NCI-H526 (cell line): Measurements from ENCODE around the gene UGT1A5.
A peak's percentile ranks its signal among the peaks of the same experiment; 100 is the strongest.

Source experiments
- DNase-seq, 2 experiments: peaks; one replicate each; lab custom pipeline; 2025; lab: John Stamatoyannopoulos, UW

Gene UGT1A5

DNA sequence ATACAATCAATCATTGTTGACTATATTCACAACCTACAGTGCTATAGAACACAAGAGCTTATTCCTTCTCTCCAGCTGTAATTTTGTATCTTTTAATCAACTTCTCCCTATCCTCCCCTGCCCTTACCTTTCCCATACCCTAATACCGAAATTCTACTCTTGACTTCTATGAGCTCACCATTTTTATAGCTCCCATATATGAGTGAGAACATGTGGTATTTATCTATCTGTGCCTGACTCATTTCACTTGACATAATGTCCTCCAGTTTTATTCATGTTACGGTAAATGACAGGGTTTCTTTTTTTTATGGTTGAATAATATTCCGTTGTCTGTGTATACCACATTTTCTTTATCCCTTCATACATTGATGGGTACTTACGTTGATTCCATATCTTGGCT is 68.1 kb downstream of the UGT1A5 start:
- no peak for DNase-seq

DNA sequence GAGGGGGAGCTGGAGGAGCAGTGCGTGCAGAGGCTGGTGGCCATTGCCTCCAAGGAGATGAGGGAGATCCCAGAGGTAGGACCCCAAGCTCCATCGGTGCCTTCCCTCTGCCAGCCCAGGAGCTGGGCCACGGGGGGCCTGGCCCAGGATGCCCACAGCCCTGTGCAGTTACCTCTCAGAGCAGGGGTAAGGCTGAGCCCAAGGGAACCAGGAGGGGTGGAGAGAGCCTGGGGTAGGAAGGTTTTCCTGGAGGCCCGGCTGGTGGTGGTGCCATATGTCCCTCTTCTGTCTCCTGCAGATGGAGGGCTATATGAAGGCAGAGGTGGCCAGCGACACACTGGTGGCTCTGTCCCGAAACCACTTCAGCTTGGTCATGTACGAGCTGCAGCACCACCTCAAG is 76.8 kb downstream of the UGT1A5 start:
- DNase-seq = no peak

GRCh38 chr2:233791151-233791882 is 78.6 kb downstream of the UGT1A5 start:
- no peak for DNase-seq

DNA sequence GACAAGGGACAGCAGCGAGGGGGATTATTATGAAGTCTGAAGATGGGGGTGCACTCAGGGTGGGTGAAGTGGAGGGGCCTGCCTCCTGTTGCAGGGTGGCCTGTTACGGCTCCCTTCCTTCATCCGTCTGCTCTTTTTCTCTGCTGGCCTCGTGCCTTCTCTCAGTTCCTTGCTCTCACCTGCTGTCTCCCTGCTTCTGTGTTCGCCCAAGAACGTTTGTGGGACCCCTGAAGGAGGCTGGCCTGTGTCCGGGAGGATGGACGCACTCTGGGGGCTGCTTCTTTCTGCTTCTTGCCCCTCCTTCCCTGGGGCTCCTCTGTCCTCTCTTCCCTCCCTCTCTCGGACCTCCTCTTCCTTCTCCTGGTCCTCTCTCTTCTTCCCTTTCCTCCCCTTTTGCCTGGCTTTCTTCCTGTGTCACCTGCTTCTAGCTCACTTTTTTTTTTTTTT is 79.2 kb downstream of the UGT1A5 start:
- no peak for DNase-seq

DNA sequence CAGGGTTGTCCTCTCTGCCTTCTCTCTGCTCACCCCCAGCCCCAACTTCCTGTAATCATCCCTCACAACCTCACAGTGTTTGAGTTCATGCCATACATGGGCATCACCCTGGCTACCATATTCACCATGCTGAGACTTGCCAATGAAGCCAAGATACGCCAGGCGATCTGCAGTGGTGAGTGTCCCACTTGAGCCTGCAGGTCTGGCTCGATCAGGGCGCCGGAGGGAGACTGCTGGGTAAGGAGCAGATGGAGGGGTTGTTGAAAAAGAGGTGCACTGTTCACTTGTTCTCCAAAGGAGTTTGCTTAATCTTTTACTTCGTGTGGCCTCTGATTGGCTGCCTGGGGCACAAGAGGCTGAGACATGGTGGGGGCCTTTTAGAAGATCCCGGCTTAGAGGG is 80.0 kb downstream of the UGT1A5 start:
- no peak for DNase-seq

DNA sequence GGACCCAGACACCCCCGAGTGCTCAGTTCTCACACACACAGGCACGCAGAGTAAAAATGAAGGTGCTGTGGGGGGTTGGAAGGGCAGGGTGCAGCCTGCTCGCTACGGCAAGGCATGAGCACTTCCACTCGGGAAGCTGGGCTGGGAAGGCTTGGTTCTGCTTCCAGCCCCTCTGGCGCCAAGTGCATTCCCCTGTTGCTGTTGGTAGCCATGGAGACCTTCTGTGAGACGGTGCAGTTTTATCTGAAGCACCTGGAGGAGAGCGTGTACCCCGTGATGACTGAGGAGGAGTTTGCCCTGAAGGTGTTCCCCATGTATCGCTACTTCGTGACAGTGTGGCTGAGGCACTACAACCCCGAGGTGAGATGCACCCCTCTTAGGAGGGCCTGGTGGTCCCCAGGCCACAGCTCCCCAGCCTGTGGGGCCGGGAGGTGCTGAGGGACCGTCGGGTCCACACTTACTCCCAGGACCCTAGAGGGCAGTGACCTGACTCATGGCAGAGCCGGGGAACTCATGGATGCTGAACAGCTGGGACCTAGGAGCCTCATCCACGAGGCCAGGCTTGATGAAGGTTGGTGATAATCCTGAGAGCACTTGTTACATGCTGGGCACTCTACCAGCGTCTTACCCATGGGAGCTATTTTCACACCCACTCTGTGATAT is 80.9 kb downstream of the UGT1A5 start:
- peak in 1 of 2 experiments; percentile 12 for DNase-seq

GRCh38 chr2:233794128-233794658 is 81.5 kb downstream of the UGT1A5 start:
- DNase-seq = no peak

DNA sequence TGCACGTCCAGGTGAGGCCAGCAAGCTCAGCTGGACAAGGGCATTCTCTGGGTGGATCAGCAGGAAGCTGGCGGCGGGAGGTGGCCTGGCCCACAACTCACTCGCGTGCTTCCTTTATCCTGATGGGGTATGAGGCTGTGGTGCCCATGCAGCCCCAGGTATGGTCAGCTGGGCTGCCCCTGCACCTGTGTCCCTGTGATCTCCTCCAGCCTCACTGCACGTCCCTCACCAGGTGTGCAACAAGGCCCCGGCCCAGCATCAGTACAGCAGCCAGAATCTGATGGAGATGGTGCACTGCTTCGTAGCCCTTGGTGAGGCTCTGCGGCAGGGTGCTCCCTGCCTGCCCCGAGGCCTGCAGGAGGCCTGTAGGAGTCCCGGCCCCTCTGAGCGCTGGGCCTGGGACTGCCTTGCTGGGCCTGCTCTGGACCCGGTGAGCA is 83.0 kb downstream of the UGT1A5 start:
- no peak for DNase-seq

GRCh38 chr2:233796254-233796653 is 83.5 kb downstream of the UGT1A5 start:
- no peak for DNase-seq

DNA sequence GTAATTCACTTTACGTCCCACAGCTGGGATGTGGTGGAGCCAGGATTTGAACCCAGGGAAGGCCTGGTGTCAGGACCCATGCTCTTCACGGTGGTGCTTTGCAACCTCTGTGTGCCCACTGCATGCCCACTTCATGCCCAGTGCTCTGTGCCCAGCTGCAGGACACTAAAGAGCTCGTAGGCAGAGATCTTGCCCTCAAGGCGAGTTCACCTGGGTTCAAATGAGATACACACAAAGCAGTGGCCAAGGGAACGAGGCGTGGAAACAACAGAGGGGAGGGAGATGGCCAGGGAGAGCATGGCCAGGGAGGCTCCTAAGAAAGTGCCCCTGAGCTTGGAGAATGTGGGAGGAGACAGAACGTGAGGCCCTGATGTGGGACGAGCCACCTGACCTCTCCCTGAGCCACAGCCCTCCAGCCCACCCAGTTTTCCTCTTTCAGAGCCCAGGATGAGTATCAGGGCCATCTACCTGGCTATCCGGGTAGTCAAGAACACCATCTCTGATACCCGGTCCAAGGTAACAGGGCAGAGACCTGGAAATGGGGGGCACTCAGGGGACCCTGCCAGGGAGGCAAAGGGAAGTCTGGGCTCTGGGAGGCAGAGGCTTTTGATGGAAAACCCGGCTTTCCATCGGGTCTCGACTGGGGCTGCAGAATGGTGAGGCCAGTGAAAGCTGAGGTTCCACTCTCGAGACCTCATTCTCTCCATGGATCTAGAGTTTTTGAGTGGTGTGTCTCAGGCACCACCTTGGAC is 85.8 kb downstream of the UGT1A5 start:
- DNase-seq = no peak

DNA sequence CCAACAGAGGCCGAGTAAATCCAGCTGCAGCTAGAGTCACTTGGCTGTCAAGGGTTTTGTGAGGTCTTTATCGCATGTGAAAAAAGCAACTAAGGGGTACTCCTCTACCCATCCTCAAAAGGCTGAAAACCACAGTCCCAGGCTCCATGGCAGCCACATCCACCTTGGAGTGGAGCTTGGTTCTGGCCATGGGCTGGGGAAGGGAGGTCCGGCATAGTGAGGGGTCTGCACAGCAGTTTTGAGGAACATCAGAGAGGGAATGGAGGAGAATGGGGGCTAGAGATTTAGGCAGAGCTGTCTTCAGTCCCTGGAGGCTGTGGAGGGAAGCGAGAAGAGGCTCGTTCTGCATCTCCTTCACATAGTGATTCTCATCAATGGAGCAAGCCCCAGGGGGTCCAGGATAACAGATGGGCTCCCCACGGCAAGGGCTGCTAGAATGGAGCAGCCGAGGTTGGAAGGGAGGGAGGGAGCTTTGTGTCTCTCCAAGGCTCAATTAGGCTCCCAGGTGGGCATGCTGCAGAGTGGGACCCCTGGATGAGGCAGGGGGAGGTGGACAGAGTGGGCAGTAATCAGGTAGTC is 86.5 kb downstream of the UGT1A5 start:
- DNase-seq = no peak

DNA sequence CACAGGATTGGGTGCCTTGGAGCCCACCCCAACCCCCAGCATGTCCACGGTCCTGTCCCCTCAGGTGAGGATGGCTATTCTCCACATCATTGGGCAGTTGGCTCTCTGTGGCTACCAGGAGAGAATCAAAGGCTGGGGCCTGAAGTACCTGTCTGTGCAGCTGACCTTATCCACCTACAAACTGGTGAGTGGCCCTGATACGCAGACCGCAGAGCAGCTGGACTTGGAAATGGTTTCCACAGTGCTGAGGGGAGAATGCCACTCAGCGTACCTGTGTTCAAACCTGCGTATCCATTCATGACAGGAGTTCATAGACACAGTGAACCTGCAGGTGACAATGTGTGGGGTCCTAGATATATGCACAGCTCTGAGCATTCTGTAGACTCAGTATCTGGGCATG is 87.0 kb downstream of the UGT1A5 start:
- DNase-seq = no peak

DNA sequence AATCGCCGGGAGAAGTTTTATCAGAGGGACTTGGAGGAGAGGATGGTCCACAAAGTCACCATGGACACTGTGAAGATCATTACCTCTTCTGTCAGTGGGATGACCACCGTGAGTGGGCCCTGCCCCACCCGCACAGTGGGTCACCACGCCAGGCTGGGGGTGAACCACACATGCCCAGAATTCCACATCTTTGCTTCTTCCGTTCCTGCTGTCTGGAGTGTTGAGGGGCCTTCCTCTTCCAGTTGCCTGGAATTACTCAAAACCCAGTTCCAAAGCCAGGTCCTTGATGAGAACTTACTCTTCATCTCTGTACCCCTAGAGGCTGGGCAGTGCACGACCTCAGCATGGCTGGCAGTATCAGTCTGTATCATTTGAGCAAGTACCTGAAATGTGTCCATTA is 87.5 kb downstream of the UGT1A5 start:
- no peak for DNase-seq

DNA sequence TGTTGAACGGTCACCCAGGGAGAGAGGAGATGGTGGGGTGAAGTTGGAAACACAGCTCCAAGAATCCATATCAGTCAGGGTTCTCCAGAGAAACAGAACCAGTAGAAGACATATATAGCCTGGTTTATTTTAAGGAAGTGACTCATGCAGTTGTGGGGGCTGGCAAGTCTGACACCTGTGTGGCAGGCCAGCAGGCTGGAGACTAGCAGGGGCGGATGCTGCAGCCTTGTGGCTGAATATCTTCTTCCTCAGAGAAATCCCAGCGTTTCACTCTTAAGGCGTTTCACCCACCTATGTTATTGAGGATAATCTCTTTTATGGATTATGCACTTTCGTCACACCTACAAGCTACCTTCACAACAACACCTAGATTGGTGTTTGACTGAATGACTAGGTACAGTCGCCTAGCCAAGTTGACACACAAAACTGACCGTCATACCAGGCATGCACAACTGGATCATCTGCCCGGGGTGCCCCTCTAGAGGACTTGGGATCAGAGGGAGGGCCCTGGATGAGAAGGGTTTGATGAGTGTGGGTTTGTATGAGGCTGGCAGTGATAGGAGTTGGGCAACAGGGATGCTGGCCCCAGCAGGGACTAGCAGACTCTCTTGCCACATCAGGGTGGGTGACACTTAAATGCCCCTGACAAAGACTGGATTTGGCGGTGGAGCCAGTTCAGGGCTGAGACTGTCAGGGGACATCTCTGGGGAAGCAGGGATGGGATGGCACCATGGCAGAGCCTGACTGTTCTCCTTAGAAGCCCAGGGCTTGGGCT is 88.8 kb downstream of the UGT1A5 start:
- no peak for DNase-seq

GRCh38 chr2:233802132-233802815 is 89.6 kb downstream of the UGT1A5 start:
- no peak for DNase-seq

- DNase-seq = no peak
Measured at GRCh38 chr2:233803292-233803911, 90.7 kb downstream of the UGT1A5 start.

DNA sequence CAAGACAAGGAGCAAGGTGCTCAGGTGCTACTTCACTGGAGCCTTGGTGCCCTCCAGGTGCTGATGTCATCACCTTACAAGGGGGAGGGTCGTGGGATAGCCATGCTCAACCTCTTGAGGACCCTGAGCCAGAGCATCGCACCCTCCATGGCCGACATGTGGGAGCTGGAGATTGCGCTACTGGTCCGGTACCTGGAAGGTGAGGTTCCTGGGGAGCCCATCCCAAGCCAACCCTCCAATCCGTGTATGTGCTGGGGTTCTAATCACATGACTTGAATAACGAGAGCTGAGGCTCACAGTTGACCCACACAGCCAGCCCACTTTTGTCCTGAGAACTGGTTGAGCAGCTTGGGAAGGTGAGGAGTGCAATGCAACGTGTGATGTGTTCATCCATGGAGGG is 91.3 kb downstream of the UGT1A5 start:
- DNase-seq = no peak

DNA sequence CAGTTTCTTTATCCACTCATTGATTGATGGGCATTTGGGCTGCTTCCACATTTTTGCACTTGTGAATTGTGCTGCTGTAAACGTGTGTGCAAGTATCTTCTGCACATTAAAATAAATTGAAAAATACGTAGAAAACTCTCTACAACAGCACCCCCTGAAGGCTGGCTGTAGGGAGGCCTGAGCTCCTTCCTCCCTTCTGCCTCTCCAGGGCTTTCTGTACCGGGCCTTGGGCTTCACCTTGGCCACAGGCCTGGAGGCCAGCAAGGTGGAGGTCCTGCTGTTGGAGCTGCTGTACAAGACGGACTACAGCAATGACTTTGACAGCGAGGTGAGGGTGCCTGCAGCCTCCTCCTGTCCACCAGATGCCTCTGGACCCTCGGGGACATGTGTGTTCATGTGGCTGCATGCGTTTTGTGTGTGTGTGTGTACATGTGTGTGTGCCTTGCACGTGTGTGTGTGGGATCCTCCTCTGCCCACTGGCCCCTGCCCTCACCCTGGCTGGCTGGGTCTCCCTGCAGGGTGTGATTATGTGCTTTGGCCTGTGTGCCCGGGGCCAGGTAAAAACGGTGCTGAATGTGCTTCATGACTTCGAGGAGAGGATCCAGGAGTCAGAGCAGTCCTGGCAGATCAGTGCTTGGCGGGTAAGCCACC is 94.6 kb downstream of the UGT1A5 start:
- no peak for DNase-seq

GRCh38 chr2:233807966-233808935 is 95.5 kb downstream of the UGT1A5 start:
- DNase-seq = no peak
